Mucosa of gallbladder (tissue), 1 donor: Measurements from ENCODE around the gene ZFPM1. TPM values are rescaled to one million over a fixed set of nuclear protein-coding genes. Genes with fewer than 3 reads are reported as not detected.
"Not testable (repeated sequence)": the region's sequence is repeated elsewhere in the genome, so short reads cannot be mapped to it uniquely, and the experiment has no call there.

ENCODE experiments used
- DNase-seq: peaks from one replicate; pipeline ENCODE4 v3.0.0-alpha.2; 2020; ENCODE audit warnings: low spot score
- total RNA-seq: library from RNA; stranded (reverse); gene quantifications from one replicate; pipeline ENCODE4 v1.2.1, GENCODE V29; 2021
- donor health status: DM: no; HTN: no; CAD: no.

The ZFPM1 gene
- total RNA-seq, 1 donor from 2014 or later, result 72.0 TPM

DNA sequence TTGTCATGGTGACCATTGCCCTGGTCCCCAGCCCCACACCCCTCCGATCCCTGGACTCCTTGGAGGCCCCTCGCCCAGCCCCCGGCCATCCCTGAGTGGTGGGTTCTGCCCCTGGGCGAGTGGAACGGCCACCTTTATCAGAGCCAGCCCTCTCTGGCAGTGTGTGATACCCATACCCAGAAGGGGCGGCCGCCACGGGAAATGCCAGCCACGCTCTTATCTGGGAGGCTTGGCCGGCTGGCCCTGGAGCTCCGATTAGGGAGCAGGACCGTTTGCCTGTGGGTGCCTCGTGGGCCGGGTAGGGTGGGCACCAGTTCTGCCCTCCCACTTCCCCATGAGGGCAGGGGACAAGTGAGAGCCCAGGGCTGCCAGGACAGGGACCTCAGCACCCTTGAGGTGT is 58.8 kb downstream of the ZFPM1 start:
- no peak for DNase-seq

DNA sequence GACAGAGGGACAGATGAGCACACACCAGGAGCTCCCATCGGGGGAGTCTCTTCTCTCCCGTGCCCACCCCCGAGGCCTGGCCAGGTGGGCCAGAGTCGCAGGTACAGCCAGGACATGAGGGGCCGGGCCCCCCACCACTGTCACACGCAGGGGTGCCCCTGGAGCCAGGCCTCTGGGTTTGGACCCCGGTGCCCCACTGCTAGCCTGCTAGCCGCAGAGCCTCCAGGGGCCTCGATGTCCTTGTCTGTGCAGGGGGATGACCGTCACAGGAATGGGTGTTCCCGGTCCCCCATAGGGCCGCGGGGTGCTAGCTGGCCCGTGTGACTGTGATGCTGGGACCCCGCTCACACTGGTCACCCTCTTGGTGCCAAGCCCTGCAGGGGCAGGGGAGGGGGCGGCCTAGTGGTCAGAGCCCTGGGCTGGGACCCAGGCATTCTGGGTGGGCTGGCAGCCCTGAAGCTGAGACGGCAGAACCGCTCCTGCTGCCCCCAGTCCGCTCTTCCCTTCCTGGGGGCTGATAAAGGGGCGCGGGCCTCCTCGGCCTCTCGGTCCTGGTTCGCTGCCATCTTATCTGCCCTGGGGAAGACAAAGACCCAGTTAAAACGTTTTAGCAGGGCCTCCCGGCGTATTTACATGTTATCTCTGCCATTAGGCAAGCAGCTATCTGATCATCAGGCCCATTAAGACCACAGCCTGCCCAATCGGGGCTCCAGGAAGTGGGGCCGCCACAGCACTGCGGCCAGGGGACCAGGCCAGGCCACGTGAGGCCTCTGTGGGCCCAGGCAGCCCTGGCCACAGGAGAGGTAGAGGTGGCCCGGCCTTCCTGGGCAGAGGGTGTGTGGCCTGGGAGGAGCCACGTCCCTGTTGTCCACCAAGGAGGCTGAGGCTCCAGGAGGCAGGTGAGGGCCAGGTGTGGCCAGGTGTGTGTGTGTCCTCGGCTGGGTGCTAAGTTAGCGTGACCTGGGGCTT is 59.9 kb downstream of the ZFPM1 start:
- no peak for DNase-seq

DNA sequence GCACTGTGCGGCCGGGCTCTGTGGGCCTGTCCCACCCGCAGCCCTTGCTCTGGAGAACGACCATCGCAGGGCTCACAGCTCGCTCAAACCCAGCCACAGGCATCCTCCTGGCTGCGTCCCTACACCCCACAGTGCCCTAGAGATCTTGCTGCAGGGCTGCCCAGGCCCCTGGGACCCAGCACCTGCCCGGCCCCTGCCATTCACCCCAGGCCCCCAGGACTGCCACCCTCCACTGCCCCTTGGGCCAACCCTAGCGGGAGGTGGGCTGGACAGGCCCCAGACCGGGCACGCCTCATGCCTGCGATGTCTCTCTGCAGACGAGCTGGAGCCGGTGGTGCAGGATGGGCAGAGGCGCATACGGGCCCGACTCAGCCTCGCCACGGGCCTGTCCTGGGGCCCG is 61.0 kb downstream of the ZFPM1 start:
- no peak for DNase-seq

DNA sequence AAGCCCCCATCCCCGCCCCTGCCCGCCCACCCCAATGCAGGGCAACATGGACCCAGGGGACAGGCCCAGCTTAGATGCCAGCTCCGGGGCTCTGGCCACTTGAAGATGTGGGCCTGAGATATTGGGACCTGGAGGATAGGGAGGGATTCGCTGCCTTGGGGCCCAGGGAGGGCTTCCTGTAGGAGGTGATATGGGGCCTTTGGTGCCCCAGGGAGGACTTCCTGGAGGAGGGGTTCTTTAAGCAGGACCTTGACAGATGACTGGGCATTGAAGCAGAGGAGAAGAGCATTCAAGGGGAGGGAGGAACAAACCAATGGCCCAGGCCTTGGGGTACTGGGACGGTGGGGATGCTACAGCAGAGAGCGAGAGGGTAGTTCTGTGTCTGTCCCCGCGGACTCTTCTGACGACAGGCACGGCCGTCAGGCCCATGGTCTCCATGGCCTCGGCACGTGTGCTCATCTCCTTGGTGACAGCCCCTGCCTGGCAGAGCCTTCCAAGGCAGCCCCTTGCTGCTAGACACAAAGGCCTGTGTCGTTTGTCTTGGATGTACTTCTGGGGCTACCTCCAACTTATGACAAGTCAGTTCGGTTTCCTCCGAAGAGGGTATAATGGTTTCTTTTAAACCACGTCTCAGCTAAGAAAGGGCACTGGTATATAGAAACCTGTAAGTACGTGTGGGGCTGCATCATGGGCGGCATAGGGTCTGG is 61.6 kb downstream of the ZFPM1 start:
- no peak for DNase-seq

GRCh38 chr16:88515371-88515770 is 62.3 kb downstream of the ZFPM1 start:
- DNase-seq, result no peak

- no peak for DNase-seq
Measured at GRCh38 chr16:88515925-88516594, 63.0 kb downstream of the ZFPM1 start.

- DNase-seq, result no peak
Measured at GRCh38 chr16:88516601-88517061, 63.6 kb downstream of the ZFPM1 start.

DNA sequence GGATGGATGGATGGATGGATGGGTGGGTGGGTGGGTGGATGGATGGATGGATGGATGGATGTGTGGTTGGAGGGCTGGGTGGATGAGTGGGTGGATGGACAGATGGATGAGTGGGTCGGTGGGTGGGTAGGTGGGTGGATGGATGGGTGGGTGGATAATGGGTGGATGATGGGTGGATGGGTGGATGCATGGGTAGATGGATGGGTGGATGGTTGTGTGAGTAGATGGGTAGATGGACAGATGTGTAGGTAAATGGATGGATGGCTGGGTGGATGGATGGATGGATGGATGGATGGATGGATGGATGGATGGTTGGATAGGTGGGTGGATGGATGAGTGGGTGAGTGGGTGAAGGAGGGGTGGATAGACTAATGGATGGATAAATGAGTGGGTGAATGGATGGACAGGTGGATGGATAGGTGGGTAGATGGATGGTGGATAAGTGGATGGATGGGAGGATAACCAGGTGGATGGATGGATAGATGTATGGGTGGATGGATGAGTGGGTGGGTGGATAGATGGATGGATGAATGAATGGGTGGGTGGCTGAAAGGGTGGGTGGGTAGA is 64.2 kb downstream of the ZFPM1 start:
- DNase-seq, result not testable (repeated sequence)

DNA sequence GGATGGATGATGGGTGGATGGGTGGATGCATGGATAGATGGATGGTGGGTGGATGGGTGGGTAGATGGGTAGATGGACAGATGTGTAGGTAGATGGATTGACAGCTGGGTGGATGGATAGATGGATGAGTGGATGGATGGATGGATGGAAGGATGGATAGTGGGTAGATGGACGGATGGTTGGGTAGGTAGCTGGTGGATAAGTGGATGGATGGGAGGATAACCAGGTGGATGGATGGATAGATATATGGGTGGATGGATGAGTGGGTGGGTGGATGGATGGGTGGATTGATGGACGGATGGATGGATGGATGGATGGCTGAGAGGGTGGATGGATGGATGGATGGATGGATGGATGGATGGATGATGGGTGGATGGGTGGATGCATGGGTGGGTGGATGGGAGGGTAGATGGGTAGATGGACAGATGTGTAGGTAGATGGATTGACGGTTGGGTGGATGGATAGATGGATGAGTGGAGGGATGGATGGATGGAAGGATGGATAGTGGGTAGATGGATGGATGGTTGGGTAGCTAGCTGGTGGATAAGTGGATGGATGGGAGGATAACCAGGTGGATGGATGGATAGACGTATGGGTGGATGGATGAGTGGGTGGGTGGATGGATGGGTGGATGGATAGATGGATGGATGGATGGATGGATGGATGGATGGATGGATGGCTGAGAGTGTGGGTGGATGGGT is 65.5 kb downstream of the ZFPM1 start:
- not testable (repeated sequence) for DNase-seq

GRCh38 chr16:88519240-88519639 is 66.2 kb downstream of the ZFPM1 start:
- no peak for DNase-seq

DNA sequence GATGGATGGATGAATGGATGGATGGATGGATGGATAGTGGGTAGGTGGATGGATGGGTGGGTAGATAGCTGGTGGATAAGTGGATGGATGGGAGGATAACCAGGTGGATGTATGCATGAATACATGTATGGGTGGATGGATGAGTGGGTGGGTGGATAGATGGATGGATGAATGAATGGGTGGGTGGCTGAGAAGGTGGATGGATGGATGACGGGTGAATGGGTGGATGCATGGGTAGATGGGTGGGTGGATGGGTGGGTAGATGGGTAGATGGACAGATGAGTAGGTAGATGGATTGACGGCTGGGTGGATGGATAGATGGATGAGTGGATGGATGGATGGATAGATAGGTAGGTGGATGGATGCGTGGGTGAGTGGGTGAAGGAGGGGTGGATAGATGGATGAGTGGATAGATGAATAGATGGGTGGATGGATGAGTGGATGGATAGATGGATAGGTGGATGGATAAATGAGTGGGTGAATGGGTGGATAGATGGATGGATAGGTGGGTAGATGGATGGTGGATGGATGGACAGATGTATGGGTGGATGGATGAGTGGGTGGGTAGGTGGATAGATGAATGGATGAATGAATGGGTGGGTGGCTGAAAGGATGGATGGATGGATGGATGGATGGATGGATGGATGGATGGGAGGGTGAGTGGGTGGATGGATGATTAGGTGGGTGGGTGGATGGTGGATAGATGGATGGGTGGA is 67.0 kb downstream of the ZFPM1 start:
- DNase-seq, result no peak

DNA sequence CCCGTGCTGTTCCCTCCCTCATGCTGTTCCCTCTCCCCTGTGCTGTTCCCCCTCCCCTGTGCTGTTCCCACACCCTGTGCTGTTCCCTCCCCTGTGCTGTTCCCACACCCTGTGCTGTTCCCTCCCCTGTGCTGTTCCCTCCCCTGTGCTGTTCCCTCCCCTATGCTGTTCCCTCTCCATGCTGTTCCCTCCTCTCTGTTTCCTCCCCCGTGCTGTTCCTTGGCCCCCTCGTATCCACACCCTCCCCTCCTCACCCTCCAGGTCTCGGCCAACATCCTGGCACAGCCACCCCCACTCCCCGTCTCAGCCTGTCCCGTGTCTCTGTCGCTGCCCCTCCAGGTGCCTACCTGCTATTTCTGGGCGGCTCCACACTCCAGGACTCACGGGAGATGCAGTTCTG is 68.6 kb downstream of the ZFPM1 start:
- no peak for DNase-seq

DNA sequence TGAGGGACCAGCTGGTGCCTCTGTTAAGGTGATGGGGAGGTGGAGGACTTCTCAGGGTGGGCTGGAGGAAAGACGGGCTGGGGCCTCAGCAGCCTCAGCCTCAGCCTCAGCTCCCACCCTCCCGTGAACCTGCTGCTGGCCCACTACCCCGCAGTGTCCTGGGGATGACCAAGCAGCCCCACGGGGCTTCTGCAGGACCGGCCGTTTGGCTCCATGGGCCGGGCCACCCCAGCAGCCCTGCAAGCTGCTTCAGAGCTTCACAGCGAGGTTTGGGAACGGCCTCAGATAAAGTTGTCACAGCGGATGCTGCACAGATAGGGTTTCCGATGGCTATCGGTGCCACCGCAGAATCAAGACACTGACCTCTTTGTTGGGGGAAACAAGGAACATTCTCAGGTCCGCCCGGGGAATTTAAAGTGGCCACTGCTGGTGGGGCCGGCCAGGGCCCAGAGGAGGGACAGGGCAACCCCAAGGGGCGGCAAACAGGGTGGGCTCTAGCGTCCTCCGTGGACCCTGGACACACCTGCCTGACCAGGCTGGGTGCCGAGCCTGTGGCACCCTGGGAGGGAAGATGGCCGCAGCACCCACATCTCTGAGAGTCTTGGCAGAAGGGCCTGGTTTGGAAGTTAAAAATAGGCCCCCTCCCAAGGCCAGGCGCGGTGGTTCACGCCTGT is 69.3 kb downstream of the ZFPM1 start:
- DNase-seq, result no peak

DNA sequence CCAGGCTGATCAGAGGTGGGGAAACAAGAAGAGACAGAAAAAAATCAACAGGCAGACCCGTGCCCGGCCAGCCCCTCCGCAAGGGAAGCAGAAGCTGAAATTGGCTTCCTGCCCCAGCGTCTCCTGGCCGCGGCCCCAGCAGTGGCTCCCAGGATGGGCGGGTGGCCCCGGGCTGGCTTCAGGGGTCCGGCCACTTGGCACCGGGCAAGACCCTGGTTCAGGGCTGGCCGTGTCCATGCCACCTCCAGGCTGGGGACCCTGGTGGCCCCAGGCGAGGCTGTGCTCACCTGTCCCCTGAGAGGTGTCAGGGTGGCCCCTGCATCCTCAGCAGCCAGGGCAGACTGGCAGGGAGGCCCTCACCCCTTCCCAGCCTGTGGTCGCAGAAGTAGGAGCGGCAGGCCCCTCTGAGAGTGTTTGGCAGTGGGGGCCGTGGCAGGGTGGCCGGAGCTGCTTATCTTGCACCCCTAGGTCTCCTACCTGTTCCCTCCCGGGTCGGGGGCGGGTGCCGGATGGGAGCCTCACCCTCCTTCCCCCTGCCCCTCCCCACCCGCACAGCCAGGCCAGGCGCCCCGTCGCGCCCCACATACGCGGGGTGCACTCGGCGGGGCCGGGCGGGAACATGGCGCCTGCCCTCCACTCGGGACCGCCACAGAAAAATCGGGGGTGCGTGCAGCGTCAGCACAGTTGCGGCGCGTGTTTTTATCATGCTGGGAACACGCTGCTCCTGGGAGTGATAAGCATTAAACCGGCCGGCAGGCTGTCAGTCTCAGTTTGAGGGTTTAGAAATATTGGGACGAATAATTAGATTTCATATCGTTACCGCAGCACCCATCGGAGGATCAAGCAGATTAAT is 70.5 kb downstream of the ZFPM1 start:
- no peak for DNase-seq

GRCh38 chr16:88524274-88524972 is 71.3 kb downstream of the ZFPM1 start:
- DNase-seq, result no peak

DNA sequence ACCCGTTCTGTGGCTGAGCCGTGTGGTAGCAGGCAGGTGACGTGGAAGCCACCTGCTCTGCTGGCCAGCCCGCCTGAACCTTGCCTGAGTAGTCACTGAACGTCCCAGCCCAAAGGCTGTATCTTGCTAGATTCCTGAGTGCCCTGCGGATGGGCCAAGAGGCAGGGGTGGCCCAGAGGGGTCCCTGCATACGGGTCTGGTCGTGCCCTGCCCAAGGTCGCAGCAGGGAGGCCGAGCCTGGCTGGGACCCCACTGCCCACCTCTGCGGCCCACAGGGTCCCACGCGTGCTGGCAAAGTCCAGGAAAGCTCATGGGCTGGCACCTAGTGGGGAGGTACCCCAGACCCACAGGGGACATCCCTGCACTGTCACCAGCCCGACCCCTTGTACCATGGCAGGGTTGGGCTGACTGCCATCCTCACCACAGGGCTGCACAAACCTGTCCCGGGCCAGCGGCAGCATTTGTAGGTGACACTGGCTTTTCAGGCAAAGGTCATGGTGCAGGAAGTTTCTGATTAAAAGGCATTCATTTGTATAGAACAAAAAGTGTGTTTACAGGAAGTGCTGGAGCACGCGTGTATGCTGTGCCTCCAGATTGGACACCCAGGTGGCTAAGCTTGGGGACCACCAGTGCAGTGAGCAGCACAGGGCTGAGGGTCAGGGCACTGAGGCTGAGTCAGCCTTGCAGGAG is 72.0 kb downstream of the ZFPM1 start:
- no peak for DNase-seq

DNA sequence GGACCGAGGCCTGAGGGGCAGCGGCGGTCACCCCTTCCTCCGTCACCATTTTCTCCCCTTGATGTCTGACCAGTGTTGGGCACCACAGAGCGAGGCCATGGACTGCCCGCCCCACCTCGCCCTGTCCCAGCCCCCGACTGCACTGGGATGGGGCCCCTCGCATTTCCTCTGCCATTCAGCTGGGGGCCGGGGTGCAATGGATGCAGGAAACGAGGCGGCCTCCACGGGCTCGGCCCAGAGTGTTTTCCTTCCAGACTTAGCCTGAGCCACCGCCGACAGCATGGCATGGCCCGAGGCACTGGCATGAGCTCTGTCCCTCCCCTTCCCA is 72.5 kb downstream of the ZFPM1 start:
- no peak for DNase-seq
